Duodenal mucosa (tissue), 2 donors: Measurements from ENCODE around the gene FBN1.

Experiments used
- H3K27ac ChIP-seq: one replicate; pipeline ENCODE4 v1.7.0; 2013; ENCODE audit warnings: low read depth, low read length
- H3K27me3 ChIP-seq, 2 donors: one replicate each; pipeline ENCODE4 v1.7.0; 2013; ENCODE audit warnings: low read length in 2 of 2, control low read depth in 1 of 2; ENCODE audit not compliant: insufficient read depth in 2 of 2, control insufficient read depth in 1 of 2
- H3K36me3 ChIP-seq, 2 donors: one replicate each; pipeline ENCODE4 v1.7.0; 2013; ENCODE audit warnings: low read length in 2 of 2, control low read depth in 1 of 2; ENCODE audit not compliant: insufficient read depth in 2 of 2, control insufficient read depth in 1 of 2
- H3K4me1 ChIP-seq, 2 donors: one replicate each; pipeline ENCODE4 v1.7.0; 2013; ENCODE audit warnings: low read length in 2 of 2, control low read depth in 1 of 2; ENCODE audit not compliant: insufficient read depth in 2 of 2, control insufficient read depth in 1 of 2
- H3K4me3 ChIP-seq, 2 donors: one replicate each; pipeline ENCODE4 v1.7.0; 2013; ENCODE audit warnings: low read length in 2 of 2, low read depth in 1 of 2
- H3K9ac ChIP-seq, 2 donors: one replicate each; pipeline ENCODE4 v1.7.0; 2013; ENCODE audit warnings: low read length in 2 of 2, low read depth in 1 of 2
- H3K9me3 ChIP-seq, 2 donors: one replicate each; pipeline ENCODE4 v1.7.0; 2013; ENCODE audit warnings: low read length in 2 of 2, control low read depth in 1 of 2; ENCODE audit not compliant: control insufficient read depth in 1 of 2

FBN1 gene

DNA sequence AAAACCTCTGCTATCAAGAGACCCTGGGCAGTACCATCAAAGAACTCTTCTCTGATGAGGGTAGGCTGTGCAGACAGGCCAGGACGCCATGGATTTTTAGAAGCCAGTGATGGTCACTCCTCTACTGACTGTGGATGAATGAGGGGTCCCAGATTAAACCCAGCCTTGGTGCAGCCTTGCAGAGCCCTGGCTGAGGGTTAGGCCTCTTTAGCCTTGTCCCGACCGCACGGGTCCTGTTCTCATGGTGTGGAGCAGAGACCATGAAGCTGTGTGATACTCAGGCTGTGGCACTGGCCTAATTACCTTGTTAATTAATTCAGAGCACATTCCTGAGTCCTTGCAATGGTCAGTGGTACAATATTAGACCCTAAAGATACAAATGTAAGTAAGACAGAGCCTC, 71.7 kb downstream of the FBN1 start:
- Histone ChIP-seq H3K36me3 (no peaks in the 10 kb centered on the region), H3K9ac (no peak overlapping the region), H3K4me1 (no peaks in the 10 kb centered on the region), H3K27me3 (no peaks in the 10 kb centered on the region), H3K9me3 (no peaks in the 10 kb centered on the region), H3K27ac (no peak overlapping the region), H3K4me3 (no peak overlapping the region)

DNA sequence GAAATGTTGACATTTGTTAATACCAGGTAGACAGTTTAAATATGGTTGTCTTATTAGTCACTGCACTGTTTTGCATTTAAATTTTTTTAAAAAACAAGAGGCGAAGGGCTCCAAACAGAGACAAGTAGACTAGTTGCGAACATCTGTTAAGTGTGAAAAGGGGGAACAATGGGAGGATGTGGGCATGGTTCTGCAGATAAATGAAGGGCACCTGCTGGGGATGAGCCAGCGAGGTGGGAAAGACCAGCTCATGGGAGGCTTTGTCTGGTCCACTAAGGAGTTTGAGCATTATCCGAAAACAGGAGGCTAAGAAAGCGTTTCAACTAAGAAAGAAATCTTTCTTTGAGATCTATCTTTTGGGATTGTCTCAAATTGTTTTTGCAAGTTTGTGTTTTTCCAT, 72.7 kb downstream of the FBN1 start:
- Histone ChIP-seq H3K4me3 (no peak overlapping the region), H3K27ac (no peak overlapping the region), H3K27me3 (no peaks in the 10 kb centered on the region), H3K9ac (no peak overlapping the region), H3K36me3 (no peaks in the 10 kb centered on the region), H3K9me3 (no peaks in the 10 kb centered on the region), H3K4me1 (no peaks in the 10 kb centered on the region)

DNA sequence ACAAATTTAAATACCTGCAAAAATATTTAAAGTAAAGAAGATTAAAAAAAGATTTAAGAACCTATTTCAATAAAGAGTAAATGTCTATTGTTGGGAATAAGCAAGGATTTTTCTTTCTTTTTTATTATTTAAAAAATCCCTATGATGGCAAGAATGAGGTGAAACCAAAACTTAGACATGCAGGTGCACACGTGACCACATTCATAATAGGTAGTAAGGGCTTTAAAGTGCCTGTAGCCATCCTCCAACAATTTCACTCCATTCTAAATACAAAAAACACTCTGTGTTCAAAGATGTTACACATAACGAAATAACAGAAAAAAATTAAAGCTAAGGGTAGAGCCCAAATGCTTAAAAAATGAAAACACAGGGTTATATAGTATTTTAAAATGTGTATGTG, 74.0 kb downstream of the FBN1 start:
- H3K9ac ChIP-seq, result no peak overlapping the region
- no peak overlapping the region for H3K4me3 ChIP-seq
- H3K27ac ChIP-seq, result no peak overlapping the region
- H3K36me3 ChIP-seq, result no peaks in the 10 kb centered on the region
- no peaks in the 10 kb centered on the region for H3K9me3 ChIP-seq
- no peaks in the 10 kb centered on the region for H3K27me3 ChIP-seq
- no peaks in the 10 kb centered on the region for H3K4me1 ChIP-seq

DNA sequence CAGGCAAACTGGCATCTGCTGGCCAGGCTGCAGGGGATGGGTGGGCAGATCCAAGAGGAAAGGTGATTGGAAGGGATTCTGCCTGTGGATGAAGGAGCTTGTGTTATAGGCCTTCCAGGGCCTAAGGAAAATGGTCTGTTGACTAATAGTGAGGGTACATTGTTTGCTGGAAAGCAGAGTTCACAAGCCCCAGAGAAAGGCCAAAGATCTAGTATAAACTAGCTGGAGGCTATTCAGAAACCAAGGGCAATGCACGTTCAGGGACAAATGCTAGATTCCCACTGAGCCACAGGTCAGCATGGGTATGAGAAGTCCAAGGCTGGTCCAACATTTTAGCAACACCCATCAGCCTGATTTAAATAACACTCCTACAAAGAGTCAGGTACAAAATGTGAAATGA, 74.7 kb downstream of the FBN1 start:
- Histone ChIP-seq H3K9me3 (no peaks in the 10 kb centered on the region), H3K27me3 (no peaks in the 10 kb centered on the region), H3K36me3 (no peaks in the 10 kb centered on the region), H3K4me3 (no peak overlapping the region), H3K4me1 (no peaks in the 10 kb centered on the region), H3K9ac (no peak overlapping the region), H3K27ac (no peak overlapping the region)

DNA sequence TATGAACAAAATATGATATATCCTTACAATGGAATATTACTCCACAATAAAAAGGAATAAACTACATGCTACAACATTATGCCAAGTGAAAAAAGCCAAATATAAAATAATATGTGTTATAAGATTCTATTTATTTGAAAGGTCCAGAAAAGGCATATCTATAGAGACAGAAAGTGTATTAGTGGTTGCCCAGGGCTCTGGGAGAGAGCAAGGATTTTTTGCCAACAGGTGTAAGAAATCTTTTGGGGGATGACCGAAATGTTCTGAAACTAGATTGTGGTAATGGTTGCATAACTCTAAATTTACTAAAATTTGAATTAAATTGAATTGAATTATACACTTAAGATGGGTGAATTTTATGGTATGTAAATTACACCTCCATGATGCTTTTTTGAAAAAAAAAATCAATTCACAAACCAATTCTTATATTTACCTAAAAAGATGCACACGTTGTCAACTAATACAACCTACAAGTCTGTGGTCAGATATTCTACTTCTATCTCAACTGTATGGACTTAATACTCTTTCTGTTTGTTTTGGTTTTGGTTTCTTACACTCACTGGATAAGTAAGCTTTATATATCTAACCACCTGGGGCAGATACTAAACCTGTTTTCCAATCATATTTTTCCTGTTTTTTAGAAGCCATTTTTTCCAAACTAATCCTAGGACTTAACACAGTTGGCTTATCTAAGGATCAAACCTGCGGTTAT, 75.8 kb downstream of the FBN1 start:
- Histone ChIP-seq H3K4me1 (no peaks in the 10 kb centered on the region), H3K4me3 (no peak overlapping the region), H3K27me3 (no peaks in the 10 kb centered on the region), H3K36me3 (no peaks in the 10 kb centered on the region), H3K9me3 (no peaks in the 10 kb centered on the region), H3K27ac (no peak overlapping the region), H3K9ac (no peak overlapping the region)

DNA sequence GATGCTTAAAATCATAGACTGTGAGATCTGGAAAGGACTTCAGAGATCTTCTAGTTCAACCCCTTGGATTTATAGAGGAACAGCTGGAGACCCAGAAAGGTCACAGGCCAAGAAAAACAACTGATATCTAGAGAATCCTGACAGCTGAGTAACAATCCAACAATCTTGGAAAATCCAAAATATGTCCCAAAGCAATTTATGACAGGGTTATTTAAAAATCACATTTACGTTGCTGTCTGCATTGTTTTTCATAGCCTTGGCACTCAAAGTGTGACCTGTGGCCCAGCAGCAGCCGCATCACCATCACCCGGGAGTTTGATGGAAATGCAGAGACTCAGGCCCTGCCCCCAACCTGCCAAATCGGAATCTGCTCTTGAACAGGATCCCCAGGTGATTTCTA, 78.8 kb downstream of the FBN1 start:
- Histone ChIP-seq H3K9ac (no peak overlapping the region), H3K27me3 (no peaks in the 10 kb centered on the region), H3K4me3 (no peak overlapping the region), H3K36me3 (no peaks in the 10 kb centered on the region), H3K4me1 (no peaks in the 10 kb centered on the region), H3K9me3 (no peaks in the 10 kb centered on the region), H3K27ac (no peak overlapping the region)

DNA sequence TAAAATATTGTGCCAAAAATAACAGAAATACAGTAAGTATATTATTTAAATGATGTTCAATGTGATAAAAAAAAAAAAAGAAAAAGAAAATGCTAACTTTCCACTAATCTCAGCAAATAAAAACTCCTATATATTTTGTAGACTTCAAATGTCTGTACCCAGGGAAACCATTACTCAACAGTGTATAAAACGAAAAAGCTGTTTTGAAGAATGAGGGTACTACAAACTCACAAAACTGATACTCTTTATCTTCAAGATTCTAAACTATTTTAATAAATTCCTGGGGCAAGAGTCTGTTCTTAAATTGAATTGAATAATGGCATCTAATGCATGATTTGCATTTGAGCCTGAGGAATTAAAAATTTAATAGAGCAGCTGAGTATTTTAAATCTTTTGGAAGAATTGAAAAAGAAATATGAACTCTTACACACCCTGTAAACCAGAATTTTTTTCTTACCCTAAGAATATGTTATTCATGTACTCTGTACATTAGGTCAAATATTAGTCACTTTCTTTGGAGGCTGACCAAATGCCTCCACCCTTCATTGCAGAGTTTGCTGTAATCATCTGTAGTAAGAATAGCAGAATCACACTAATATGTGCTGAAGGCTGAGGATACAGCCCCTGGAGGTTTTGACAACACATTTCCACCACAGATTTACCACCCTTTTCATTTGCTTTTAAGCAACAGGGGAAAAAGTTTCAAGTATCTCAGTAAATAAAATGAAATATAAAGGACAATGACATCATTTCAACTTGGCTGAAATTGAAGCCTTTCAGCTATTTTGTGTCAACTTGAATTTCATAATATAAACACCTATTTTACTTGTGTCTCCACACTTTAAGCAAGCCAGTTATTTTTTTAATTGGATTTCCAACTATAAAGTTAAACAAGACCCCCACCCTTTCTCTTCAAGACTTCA, 79.7 kb downstream of the FBN1 start:
- no peak overlapping the region for H3K27ac ChIP-seq
- H3K27me3 ChIP-seq, result no peaks in the 10 kb centered on the region
- no peaks in the 10 kb centered on the region for H3K4me1 ChIP-seq
- H3K9ac ChIP-seq, result no peak overlapping the region
- H3K9me3 ChIP-seq, result no peaks in the 10 kb centered on the region
- no peak overlapping the region for H3K4me3 ChIP-seq
- H3K36me3 ChIP-seq, result no peaks in the 10 kb centered on the region

DNA sequence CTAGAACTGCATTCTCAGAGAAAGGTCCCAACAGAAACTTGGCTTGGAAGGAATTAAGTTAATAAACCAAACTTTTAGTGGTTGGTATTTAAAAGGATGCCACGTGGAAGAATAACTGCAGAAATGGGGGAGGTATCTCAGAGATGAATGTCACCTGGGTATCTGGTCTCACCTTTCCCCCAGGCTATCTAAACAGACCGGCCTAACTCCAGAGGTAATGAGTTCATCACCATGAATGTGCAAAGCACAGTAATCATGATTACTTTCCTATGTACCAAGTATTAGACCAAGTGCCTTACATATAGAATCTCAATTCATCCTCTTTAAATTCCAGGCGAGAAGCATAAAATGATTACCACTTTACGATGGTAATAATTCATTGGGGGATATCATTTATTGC, 80.8 kb downstream of the FBN1 start:
- Histone ChIP-seq H3K36me3 (no peaks in the 10 kb centered on the region), H3K9ac (no peak overlapping the region), H3K27me3 (no peaks in the 10 kb centered on the region), H3K9me3 (no peaks in the 10 kb centered on the region), H3K4me3 (no peak overlapping the region), H3K27ac (no peak overlapping the region), H3K4me1 (no peaks in the 10 kb centered on the region)

DNA sequence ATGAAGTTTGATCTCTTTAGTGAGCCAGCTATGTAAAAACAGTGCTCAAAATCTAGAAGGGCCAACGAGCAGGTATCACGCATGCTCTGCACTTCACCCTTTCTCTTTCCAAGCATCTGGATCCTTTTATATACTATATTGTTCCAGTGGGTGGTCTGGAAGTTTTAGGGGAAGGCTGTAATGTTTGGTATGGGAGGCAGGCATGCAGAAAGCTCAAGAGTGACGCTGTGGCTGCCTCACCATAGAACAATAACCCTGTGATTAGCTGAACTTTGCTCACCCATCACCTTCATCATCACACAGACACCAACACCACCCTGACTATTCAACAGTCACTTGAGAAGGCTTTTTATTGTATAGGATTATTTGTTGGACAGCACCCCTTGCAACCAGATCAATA, 81.6 kb downstream of the FBN1 start:
- Histone ChIP-seq H3K9me3 (no peaks in the 10 kb centered on the region), H3K27ac (no peak overlapping the region), H3K4me1 (no peaks in the 10 kb centered on the region)

DNA sequence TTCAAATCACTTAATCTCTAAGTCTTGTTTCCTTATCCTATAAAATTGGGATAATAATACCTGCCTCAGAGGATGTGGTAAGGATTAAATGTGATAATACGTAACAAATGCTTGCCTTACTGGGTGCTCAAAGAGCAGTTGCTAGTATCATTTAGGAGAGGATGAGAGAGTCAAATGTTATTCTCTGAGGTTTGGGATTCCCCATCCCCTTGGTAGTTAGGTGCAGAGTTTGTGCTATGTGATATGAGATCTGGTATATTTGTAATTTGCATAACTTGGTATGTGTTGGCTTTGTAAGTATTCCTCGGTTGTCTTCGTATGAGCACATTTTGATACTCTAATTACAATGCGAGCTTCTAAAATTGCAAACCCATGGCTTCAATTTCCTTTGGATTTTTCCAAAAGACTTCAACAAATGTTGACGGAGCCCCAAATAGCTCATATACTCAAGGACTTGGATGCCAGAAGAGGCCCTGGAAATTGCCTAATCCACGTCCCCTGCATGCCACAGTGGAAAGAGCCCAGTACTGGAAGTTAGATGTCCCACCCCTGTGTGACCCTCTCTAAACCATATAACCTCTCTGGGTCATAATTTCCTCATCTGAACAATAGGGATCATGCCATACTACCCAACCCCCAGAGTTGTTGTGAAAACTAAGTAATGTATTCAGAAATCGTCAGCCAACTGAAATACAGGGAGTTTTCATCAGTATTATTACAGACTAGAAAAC, 85.0 kb downstream of the FBN1 start:
- H3K4me3 ChIP-seq, result no peak overlapping the region
- no peak overlapping the region for H3K27ac ChIP-seq
- H3K4me1 ChIP-seq, result no peaks in the 10 kb centered on the region
- no peaks in the 10 kb centered on the region for H3K9me3 ChIP-seq
- no peak overlapping the region for H3K9ac ChIP-seq
- no peaks in the 10 kb centered on the region for H3K27me3 ChIP-seq
- H3K36me3 ChIP-seq, result no peaks in the 10 kb centered on the region

More for the DNA sequence above, 81.6 kb downstream of the FBN1 start:
- H3K9ac ChIP-seq, result no peak overlapping the region
- no peaks in the 10 kb centered on the region for H3K27me3 ChIP-seq
- no peak overlapping the region for H3K4me3 ChIP-seq
- no peaks in the 10 kb centered on the region for H3K36me3 ChIP-seq
